ENCODE results near the gene ART3.

- TF ChIP-seq EZH2phosphoT487 (IDR thresholded peaks at IDR 0.05; ENCODE audit: insufficient read depth, low read depth) (no peak), EZH2 (IDR thresholded peaks at IDR 0.05; ENCODE audit: insufficient read depth, poor library complexity, severe bottlenecking) (no peak)
Measured at GRCh38 chr4:76055421-76055820, 19.1 kb upstream of the ART3 start.

Data from GM23248 (cell line).